NCI-H774 (cell line): ENCODE measurements around the gene CCDC187.

ENCODE experiments used
- DNase-seq: peaks from one replicate; lab custom pipeline; 2025; lab: John Stamatoyannopoulos, UW

CCDC187 gene

DNA sequence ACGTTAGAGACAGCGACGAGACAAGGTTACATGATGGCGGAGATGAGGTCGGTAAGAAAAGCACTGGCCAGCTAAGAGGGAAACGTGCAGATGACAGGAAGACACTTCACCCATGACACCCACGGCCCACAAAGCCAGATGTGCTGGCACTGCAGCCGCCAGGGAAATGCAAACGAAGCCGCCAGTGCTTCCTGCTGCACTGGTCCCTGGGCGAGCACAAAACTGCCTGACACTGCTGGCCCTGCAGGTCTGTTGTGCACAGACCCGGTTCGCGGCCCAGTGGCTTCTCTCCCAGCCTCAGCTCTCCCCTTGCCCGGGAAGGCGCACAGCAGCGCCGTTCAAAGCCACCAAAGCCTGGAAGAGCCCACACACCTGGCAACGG lies 78.5 kb downstream of the CCDC187 start:
- DNase-seq, result no peak

DNA sequence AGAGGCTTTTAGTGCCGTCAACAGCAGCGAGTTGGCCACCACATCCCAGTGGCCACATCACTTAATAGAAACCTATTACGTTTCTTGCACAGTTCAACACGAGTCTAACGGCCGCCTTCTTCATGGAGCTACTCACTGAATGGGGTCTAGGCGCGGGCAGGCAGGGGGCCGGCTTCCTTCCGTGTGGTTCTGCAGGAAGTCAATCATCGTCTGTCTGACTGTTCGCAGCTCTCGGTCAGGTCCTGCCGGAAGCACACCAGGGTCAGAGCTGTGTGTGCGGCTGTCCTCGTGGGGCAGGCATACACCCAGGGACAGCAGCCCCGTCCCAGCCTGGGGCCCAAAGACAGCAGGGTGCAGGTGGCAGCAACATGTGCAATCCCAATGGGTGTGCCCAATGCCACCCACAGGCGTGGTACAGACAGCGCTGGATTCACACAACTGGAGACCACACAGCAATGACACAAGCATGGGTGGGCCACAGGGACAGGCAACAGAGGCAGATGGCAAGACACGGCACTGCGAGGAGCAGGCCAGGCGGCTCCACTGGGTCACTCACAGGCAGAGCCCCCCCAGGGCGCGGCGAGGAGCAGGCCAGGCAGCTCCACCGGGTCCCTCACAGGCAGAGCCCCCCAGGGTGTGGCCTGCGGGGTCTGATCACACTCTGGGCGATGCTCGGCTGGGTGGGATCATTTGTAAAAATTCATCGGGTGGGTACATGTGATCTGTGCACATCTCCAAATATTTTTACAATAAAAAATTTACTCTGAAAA lies 79.8 kb downstream of the CCDC187 start:
- DNase-seq, result no peak

GRCh38 chr9:136222906-136223285 lies 81.0 kb downstream of the CCDC187 start:
- DNase-seq, result no peak

DNA sequence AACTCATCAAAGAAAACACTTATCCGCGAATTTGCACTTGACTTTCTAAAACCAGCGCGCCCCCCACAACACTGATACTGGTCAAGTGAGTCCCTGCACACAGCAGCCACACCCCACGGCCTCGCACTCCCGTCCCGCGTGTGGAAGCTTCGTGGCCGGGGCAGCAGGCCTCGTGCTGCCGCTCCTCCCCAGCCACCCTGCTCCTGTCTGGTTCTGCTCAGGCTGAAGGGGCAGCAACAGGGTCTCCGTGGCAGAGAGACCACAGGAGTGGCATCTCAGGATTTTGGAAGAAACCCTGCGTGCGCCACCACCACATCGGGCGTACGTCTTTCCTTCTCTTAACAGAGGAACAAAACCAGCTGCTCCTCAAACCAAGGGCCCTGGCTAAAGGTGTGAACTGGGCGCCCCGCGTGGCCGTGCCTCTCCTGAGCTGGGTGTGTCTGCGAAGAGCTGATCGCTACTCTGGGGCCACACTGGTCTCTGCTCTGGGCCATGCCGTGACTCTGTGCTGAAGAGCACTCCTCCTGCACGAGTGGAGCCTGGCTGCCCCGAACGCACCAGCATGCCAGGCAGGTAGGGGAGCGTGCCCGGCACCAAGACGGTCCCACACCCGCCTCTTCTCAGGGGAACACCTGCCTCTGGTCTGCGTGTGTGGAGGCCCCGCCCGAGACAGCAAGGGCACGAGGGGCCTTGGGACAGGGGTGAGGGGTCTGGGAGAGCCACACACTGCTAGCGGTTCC lies 81.6 kb downstream of the CCDC187 start:
- DNase-seq, result no peak

- no peak for DNase-seq
These were observed 83.7 kb downstream of the CCDC187 start for GRCh38 chr9:136220017-136220729.

- DNase-seq, result no peak
These were observed 84.6 kb downstream of the CCDC187 start for GRCh38 chr9:136219276-136219675.

GRCh38 chr9:136218673-136219072 lies 85.2 kb downstream of the CCDC187 start:
- no peak for DNase-seq

- no peak for DNase-seq
These were observed 85.6 kb downstream of the CCDC187 start for GRCh38 chr9:136218271-136218670.

DNA sequence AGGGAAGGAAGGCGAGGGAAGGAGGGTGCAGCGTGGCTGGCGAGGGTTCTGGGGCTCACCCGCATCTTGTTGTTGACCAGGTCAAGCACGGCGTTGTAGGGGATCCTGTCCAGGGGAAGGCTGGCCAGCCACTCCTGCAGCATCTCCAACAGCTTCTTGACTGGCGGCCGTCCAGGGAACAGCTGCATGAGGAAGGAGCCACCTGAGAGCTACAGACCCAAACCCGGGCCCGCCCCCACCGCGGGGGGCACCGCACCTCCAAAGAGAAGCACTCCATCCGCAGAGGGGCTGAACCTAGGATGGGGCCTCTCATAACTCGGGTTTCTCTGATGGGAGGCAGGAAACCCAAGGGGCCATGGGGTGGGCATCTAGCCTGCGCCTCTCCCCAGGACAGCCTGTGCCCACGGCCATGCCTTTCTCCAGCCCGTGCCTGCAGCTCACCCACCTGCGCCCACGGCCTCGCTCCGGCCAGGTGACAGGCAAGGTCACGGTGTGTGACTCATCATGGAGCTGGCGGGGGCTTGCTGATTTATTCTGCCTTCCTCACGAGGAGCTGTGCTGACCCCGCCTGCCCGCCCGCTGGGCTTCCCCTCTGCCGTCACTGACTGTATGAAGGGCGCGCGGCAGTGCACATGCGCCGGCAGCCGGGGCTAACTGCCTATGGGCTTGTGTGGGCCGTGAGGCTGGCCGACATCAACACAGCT lies 87.2 kb downstream of the CCDC187 start:
- no peak for DNase-seq

- no peak for DNase-seq
These were observed 90.2 kb downstream of the CCDC187 start for GRCh38 chr9:136213733-136214132.

DNA sequence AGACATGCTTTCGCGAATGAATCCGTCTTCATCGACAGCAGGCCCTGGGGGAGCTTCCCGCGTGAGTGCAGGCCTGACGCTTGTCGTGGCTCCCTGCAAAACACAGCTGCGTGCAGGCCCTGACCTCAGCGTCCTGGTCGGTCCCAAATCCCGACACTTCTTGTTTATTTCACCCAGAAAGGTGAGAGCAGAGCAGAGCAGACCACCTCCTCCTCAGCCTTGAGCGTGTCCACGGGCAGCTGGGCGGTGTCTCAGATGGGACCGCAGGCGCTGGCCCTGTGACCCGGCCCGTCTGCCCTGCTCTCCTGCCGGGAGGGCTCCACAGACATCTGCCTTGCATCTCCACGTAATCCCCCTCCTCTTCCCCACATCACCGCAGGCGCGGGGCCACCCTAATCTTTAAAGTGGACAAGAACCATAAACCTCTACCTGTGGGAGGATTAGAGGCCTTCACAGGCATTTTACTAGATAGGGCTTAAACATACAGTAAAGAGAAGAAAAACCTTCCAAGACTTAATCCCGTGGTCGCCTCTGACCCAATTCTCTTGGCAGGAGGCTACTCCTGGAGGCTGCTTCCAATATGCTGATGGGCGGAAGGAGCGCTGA lies 91.4 kb downstream of the CCDC187 start:
- no peak for DNase-seq

GRCh38 chr9:136211441-136212344 lies 92.2 kb downstream of the CCDC187 start:
- no peak for DNase-seq

DNA sequence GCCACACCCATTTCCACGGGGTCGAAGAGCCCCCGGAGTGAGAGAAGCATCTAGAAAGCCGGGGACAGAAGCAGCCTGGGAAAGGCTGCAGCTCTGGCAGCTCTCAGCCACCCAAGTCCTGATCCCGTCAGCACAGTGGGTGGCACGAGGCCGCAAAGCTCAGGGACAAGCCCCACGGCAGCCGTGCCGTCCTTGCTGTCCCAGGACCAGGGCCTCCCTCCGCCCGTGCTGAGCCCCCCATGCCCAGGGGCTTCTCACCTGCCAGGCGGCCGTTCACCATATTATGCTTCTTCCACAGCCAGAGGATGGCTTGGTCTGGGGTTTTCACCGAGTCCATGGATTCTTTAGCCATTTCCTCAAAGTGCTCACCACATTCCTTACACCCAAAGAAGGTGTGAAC lies 92.9 kb downstream of the CCDC187 start:
- no peak for DNase-seq

- DNase-seq, result no peak
These were observed 93.6 kb downstream of the CCDC187 start for GRCh38 chr9:136210276-136210675.

GRCh38 chr9:136209786-136210185 lies 94.1 kb downstream of the CCDC187 start:
- no peak for DNase-seq

DNA sequence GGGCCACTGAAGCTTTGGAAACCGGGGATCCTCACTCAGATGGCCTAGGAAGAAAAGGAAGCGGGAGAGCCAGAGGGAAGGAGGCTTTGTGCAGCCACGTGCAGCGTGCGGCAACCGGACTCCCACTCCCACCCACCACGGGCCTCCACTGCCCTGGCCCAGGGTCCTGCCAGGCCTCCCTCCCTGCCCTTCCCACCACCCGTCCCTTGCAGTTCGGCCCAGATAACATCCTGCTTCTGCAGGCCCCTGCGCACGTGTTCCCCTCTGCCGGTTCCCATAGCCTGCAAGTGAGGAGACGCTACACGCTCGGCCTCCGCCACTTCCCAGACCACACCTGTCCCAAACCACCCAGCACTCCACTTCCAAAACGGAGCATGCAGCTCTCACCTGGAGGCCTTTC lies 94.7 kb downstream of the CCDC187 start:
- no peak for DNase-seq

GRCh38 chr9:136208675-136209074 lies 95.2 kb downstream of the CCDC187 start:
- DNase-seq, result no peak

- no peak for DNase-seq
These were observed 96.3 kb downstream of the CCDC187 start for GRCh38 chr9:136207616-136208015.

- DNase-seq, result no peak
These were observed 97.2 kb downstream of the CCDC187 start for GRCh38 chr9:136206602-136207275.

- no peak for DNase-seq
These were observed 98.2 kb downstream of the CCDC187 start for GRCh38 chr9:136205707-136205992.
